SK-N-SH (cell line): ENCODE measurements around the gene DNMT3A. TPM values are rescaled to one million over a fixed set of nuclear protein-coding genes. Genes with fewer than 3 reads are reported as not detected.
A peak's percentile ranks its signal among the peaks of the same experiment; 100 is the strongest.

Source experiments
- CTCF ChIA-PET: fragments of 300-600, 350-600 bp; formaldehyde crosslinking; extraction: SDS; loops from one replicate; lab custom pipeline; 2021; lab: Yijun Ruan, JAX
- POLR2A ChIA-PET: fragments of 350-600 bp; sonication (Branson Sonifier 250); formaldehyde crosslinking; extraction: SDS; loops from one replicate; lab custom pipeline; 2020; ENCODE audit warnings: antibody characterized with exemption, inconsistent platforms; lab: Yijun Ruan, JAX
- DNase-seq: peaks from one replicate; pipeline ENCODE4 v3.0.0; 2012
- H2AFZ ChIP-seq: fragments of 200-600 bp; sonication (generic); 2 replicates; pipeline ENCODE4 v1.8.1; 2016; ENCODE audit warnings: antibody characterized with exemption, mild to moderate bottlenecking, low read depth
- H3F3A ChIP-seq: fragments of 200-600 bp; sonication (generic); replicated peaks from 2 replicates; pipeline ENCODE3; 2016; ENCODE audit warnings: antibody characterized with exemption, mild to moderate bottlenecking; ENCODE audit not compliant: insufficient read depth
- H3K27ac ChIP-seq, 2 experiments: fragments of 200-500 bp in 1 of 2; fragments of 200-600 bp in 1 of 2; sonication (Bioruptor generic) in 1 of 2; sonication (generic), shearing (Covaris generic) in 1 of 2; 2 replicates each; pipeline versions ENCODE4 v1.5.1 to v1.6.1; 2014 to 2016; ENCODE audit warnings: low read depth in 2 of 2, inconsistent platforms in 1 of 2, low read length in 1 of 2, mild to moderate bottlenecking in 1 of 2, mixed read lengths in 1 of 2
- H3K27me3 ChIP-seq: fragments of 200-600 bp; sonication (generic), shearing (Covaris generic); 2 replicates; pipeline ENCODE4 v1.6.1; 2016; ENCODE audit warnings: mixed run types; ENCODE audit not compliant: insufficient read depth
- H3K36me3 ChIP-seq, 2 experiments: fragments of 200-500 bp in 1 of 2; fragments of 200-600 bp in 1 of 2; sonication (Bioruptor generic) in 1 of 2; sonication (generic) in 1 of 2; replicated peaks in 1 of 2; 2 replicates each; pipeline versions ENCODE3 to v1.5.1; 2014 to 2016; ENCODE audit warnings: low read length in 1 of 2, mild to moderate bottlenecking in 1 of 2; ENCODE audit not compliant: insufficient read depth in 2 of 2, control insufficient read depth in 1 of 2
- H3K4me1 ChIP-seq, 2 experiments: fragments of 200-500 bp in 1 of 2; fragments of 200-600 bp in 1 of 2; sonication (Bioruptor generic) in 1 of 2; sonication (generic), shearing (Covaris generic) in 1 of 2; 2 replicates each; pipeline versions ENCODE4 v1.5.1 to v1.6.1; 2014 to 2016; ENCODE audit warnings: low read depth in 1 of 2, low read length in 1 of 2, mixed run types in 1 of 2; ENCODE audit not compliant: insufficient read depth in 2 of 2, control insufficient read depth in 1 of 2
- H3K4me2 ChIP-seq: fragments of 200-600 bp; sonication (generic), shearing (Covaris generic); 2 replicates; pipeline ENCODE4 v1.6.1; 2017; ENCODE audit warnings: mixed run types
- H3K4me3 ChIP-seq, 2 experiments: fragments of 200-500 bp in 1 of 2; fragments of 200-600 bp in 1 of 2; sonication (Bioruptor generic) in 1 of 2; sonication (generic), shearing (Covaris generic) in 1 of 2; 2 replicates each; pipeline versions ENCODE4 v1.5.1 to v1.8.1; 2014 to 2016; ENCODE audit warnings: low read depth in 2 of 2, inconsistent platforms in 1 of 2, low read length in 1 of 2, mild to moderate bottlenecking in 1 of 2, mixed read lengths in 1 of 2, moderate library complexity in 1 of 2
- H3K79me2 ChIP-seq: fragments of 200-600 bp; sonication (generic); 2 replicates; pipeline ENCODE4 v1.8.1; 2017; ENCODE audit warnings: mild to moderate bottlenecking; ENCODE audit not compliant: insufficient read depth
- H3K9ac ChIP-seq: fragments of 200-600 bp; sonication (generic); 2 replicates; pipeline ENCODE4 v1.6.1; 2017; ENCODE audit warnings: mixed run types
- H3K9me2 ChIP-seq: fragments of 200-600 bp; sonication (generic); 2 replicates; pipeline ENCODE4 v1.6.1; 2017; ENCODE audit warnings: mixed run types
- H3K9me3 ChIP-seq: fragments of 200-600 bp; sonication (generic); 2 replicates; pipeline ENCODE4 v1.6.1; 2017; ENCODE audit warnings: mixed run types, mild to moderate bottlenecking, moderate library complexity
- H4K20me1 ChIP-seq: fragments of 200-600 bp; sonication (generic); 2 replicates; pipeline ENCODE4 v1.6.1; 2017; ENCODE audit warnings: mild to moderate bottlenecking, mixed run types; ENCODE audit not compliant: insufficient read depth
- ELF1 ChIP-seq: IDR thresholded peaks from 2 replicates; pipeline ENCODE4 v1.4.0; 2012
- EP300 ChIP-seq, 2 experiments: IDR thresholded peaks; 2 replicates each; pipeline versions ENCODE4 v1.4.0 to v1.6.1; 2012; ENCODE audit warnings: borderline replicate concordance in 1 of 2, low read depth in 1 of 2, low read length in 1 of 2
- FOSL2 ChIP-seq: IDR thresholded peaks from 2 replicates; pipeline ENCODE4 v1.4.0; 2012; ENCODE audit warnings: low read depth, mild to moderate bottlenecking, moderate library complexity, borderline replicate concordance
- FOXM1 ChIP-seq: IDR thresholded peaks from 2 replicates; pipeline ENCODE4 v1.4.0; 2012; ENCODE audit warnings: low read depth, mild to moderate bottlenecking
- JUND ChIP-seq: IDR thresholded peaks from 2 replicates; pipeline ENCODE4 v1.4.0; 2012
- MEF2A ChIP-seq: IDR thresholded peaks from 2 replicates; pipeline ENCODE4 v1.4.0; 2012; ENCODE audit warnings: low read depth, borderline replicate concordance
- NFIC ChIP-seq: IDR thresholded peaks from 2 replicates; pipeline ENCODE4 v1.4.0; 2012; ENCODE audit warnings: borderline replicate concordance
- POLR2AphosphoS5 ChIP-seq: IDR thresholded peaks from 2 replicates; pipeline ENCODE4 v1.6.1; 2012; ENCODE audit warnings: low read depth, low read length
- RAD21 ChIP-seq: IDR thresholded peaks from 2 replicates; pipeline ENCODE4 v1.6.1; 2012; ENCODE audit warnings: mild to moderate bottlenecking, low read length
- RCOR1 ChIP-seq: fragments of 150-350 bp; IDR thresholded peaks from 2 replicates; pipeline ENCODE4 v1.6.1; 2017; ENCODE audit warnings: antibody characterized with exemption, low read length
- RFX5 ChIP-seq: IDR thresholded peaks from 2 replicates; pipeline ENCODE4 v1.6.1; 2012; ENCODE audit warnings: mild to moderate bottlenecking, improper control_type of control experiment, low read length
- SIN3A ChIP-seq: IDR thresholded peaks from 2 replicates; pipeline ENCODE4 v1.6.1; 2012; ENCODE audit warnings: low read depth, mild to moderate bottlenecking, low read length, moderate library complexity, borderline replicate concordance
- TAF1 ChIP-seq: IDR thresholded peaks from 2 replicates; pipeline ENCODE4 v1.6.1; 2012; ENCODE audit warnings: low read depth, mild to moderate bottlenecking, low read length, moderate library complexity, borderline replicate concordance
- TCF12 ChIP-seq: IDR thresholded peaks from 2 replicates; pipeline ENCODE4 v1.4.0; 2012
- TEAD4 ChIP-seq: IDR thresholded peaks from 2 replicates; pipeline ENCODE4 v1.4.0; 2012; ENCODE audit warnings: mild to moderate bottlenecking, borderline replicate concordance; ENCODE audit not compliant: insufficient read depth
- USF1 ChIP-seq: IDR thresholded peaks from 2 replicates; pipeline ENCODE4 v1.4.0; 2012; ENCODE audit warnings: low read depth, borderline replicate concordance
- WGBS: methylation state at CpG from one replicate; pipeline ENCODE4 v1.1.6; 2017; ENCODE audit warnings: low lambda C conversion rate; 5-methylcytosine and 5-hydroxymethylcytosine counted together
- polyA plus RNA-seq, 3 experiments: library from polyadenylated mRNA; depleted of rRNA; stranded (reverse); fragments of >200 nt; gene quantifications; 2 replicates each; pipeline ENCODE4 v1.2.3, GENCODE V29; 2012
- TF ChIP-seq, protein P1 (sequence below): IDR thresholded peaks from 2 replicates; pipeline ENCODE4 v1.6.1; 2012; ENCODE audit warnings: mild to moderate bottlenecking, low read depth, low read length, moderate library complexity
- TF ChIP-seq, protein P2 (sequence below): IDR thresholded peaks from 2 replicates; pipeline ENCODE4; 2012
- TF ChIP-seq, protein P3 (sequence below): fragments of 150-350 bp; IDR thresholded peaks from 2 replicates; pipeline ENCODE4 v1.6.1; 2016; ENCODE audit warnings: mild to moderate bottlenecking, low read depth, low read length

Gene DNMT3A
- polyA plus RNA-seq, 1 of the 3 experiments (the other 2 are of a cell fraction): 5.6 TPM

GRCh38 chr2:25339211-25339674 is 2.5 kb downstream of the DNMT3A start (continued):
- TF ChIP-seq, protein P1, sequence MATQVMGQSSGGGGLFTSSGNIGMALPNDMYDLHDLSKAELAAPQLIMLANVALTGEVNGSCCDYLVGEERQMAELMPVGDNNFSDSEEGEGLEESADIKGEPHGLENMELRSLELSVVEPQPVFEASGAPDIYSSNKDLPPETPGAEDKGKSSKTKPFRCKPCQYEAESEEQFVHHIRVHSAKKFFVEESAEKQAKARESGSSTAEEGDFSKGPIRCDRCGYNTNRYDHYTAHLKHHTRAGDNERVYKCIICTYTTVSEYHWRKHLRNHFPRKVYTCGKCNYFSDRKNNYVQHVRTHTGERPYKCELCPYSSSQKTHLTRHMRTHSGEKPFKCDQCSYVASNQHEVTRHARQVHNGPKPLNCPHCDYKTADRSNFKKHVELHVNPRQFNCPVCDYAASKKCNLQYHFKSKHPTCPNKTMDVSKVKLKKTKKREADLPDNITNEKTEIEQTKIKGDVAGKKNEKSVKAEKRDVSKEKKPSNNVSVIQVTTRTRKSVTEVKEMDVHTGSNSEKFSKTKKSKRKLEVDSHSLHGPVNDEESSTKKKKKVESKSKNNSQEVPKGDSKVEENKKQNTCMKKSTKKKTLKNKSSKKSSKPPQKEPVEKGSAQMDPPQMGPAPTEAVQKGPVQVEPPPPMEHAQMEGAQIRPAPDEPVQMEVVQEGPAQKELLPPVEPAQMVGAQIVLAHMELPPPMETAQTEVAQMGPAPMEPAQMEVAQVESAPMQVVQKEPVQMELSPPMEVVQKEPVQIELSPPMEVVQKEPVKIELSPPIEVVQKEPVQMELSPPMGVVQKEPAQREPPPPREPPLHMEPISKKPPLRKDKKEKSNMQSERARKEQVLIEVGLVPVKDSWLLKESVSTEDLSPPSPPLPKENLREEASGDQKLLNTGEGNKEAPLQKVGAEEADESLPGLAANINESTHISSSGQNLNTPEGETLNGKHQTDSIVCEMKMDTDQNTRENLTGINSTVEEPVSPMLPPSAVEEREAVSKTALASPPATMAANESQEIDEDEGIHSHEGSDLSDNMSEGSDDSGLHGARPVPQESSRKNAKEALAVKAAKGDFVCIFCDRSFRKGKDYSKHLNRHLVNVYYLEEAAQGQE: no peak
- TF ChIP-seq NFIC (no peak), TAF1 (no peak)

DNA sequence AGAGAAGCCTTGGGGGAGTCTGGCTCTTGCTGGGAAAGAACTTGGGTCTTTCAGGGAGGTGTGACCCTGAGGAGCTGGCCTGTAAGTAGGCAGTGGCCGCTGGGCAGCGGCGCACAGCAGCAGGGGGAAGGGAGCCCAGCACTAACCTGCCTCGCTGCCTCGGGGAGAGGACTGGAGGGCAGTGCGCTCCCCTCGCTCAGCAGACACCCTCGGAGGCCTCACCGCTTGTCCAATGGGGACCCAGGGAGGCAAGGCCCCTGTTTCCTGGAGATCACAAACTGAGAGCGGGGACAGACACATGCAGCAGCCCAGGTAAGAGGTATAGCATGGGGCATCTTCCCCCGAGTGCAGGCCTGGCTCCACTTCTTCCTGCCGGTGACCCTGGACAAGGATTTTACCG is 3.3 kb downstream of the DNMT3A start:
- Histone ChIP-seq H3K9ac (no peak overlapping the region), H3F3A (no peaks in the 10 kb centered on the region), H3K9me3 (no peaks in the 10 kb centered on the region), H3K9me2 (no peaks in the 10 kb centered on the region), H2AFZ (no peak overlapping the region), H3K79me2 (peaks cover 15% of the 10 kb centered on the region; the same call in 1 of the 2 replicates), H3K4me1 (peaks cover 4 to 73% of the 10 kb centered on the region in 2 experiments; a peak in 2 of 4 replicates), H3K27me3 (no peaks in the 10 kb centered on the region), H3K36me3 (peaks cover 0 to 3% of the 10 kb centered on the region in 2 experiments), H3K4me3 (no peak overlapping the region), H3K27ac (peak overlapping the region in 1 of 2 experiments; percentile 93; a peak in 2 of 4 replicates), H3K4me2 (no peak overlapping the region), H4K20me1 (peaks cover 68% of the 10 kb centered on the region)
- POLR2A ChIA-PET: interaction anchor here (0.6 to 3.2 kb wide), 3 partner anchors 12 to 47 kb away, joined by 3 to 17 read pairs (median 4); no protein-coding TSS in a partner anchor
- CTCF ChIA-PET: interaction anchor here (1.5 to 11.3 kb wide), 5 partner anchors 23 to 110 kb away, joined by 3 to 117 read pairs (median 10); no protein-coding TSS in a partner anchor
- DNase-seq: peak; percentile 30
- 90% methylated on average over 7 of the region's 13 CpGs for whole genome bisulfite sequencing
- TF ChIP-seq FOXM1: no peak
- no peak for TF ChIP-seq POLR2AphosphoS5
- no peak for TF ChIP-seq EP300 (IDR thresholded peaks at IDR 0.05; ENCODE audit: borderline replicate concordance in 1 of 2, low read depth in 1 of 2, low read length in 1 of 2)
- TF ChIP-seq, protein P2, sequence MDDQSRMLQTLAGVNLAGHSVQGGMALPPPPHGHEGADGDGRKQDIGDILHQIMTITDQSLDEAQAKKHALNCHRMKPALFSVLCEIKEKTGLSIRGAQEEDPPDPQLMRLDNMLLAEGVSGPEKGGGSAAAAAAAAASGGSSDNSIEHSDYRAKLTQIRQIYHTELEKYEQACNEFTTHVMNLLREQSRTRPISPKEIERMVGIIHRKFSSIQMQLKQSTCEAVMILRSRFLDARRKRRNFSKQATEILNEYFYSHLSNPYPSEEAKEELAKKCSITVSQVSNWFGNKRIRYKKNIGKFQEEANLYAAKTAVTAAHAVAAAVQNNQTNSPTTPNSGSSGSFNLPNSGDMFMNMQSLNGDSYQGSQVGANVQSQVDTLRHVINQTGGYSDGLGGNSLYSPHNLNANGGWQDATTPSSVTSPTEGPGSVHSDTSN: no peak
- TF ChIP-seq RFX5: no peak
- TF ChIP-seq TAF1: no peak
- TF ChIP-seq RAD21: no peak
- no peak for TF ChIP-seq SIN3A
- TF ChIP-seq, protein P1: no peak
- TF ChIP-seq USF1: no peak
- no peak for TF ChIP-seq ELF1
- TF ChIP-seq JUND: no peak
- TF ChIP-seq, protein P3, sequence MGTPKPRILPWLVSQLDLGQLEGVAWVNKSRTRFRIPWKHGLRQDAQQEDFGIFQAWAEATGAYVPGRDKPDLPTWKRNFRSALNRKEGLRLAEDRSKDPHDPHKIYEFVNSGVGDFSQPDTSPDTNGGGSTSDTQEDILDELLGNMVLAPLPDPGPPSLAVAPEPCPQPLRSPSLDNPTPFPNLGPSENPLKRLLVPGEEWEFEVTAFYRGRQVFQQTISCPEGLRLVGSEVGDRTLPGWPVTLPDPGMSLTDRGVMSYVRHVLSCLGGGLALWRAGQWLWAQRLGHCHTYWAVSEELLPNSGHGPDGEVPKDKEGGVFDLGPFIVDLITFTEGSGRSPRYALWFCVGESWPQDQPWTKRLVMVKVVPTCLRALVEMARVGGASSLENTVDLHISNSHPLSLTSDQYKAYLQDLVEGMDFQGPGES: no peak
- no peak for TF ChIP-seq FOSL2
- TF ChIP-seq TEAD4: no peak
- no peak for TF ChIP-seq TCF12
- no peak for TF ChIP-seq RCOR1
- TF ChIP-seq MEF2A: no peak
